ENCODE measurements around the gene UBXN1.

GRCh38 chr11:62702246-62702645 is 23.4 kb upstream of the UBXN1 start:
- TF ChIP-seq POLR2A (IDR thresholded peaks at IDR 0.05; ENCODE audit: low read depth, low read length) = no peak
- TF ChIP-seq CTCF (IDR thresholded peaks at IDR 0.05 in 2 of 3, conservative IDR thresholded peaks at IDR 0.05 in 1 of 3; ENCODE audit: control insufficient read depth in 2 of 3, extremely low read depth in 1 of 3, insufficient read depth in 1 of 3, low read depth in 3 of 3, low read length in 3 of 3) = no peak
- no peak for TF ChIP-seq SUZ12 (IDR thresholded peaks at IDR 0.05; ENCODE audit: unreplicated experiment)
- TF ChIP-seq IRF4 (IDR thresholded peaks at IDR 0.05; ENCODE audit: low read depth, low read length) = no peak
- no peak for TF ChIP-seq CHD1 (IDR thresholded peaks at IDR 0.05; ENCODE audit: low read depth, low read length)
- TF ChIP-seq ELK1 (IDR thresholded peaks at IDR 0.05; ENCODE audit: low read depth, low read length) = no peak
- TF ChIP-seq RAD21 (IDR thresholded peaks at IDR 0.05; ENCODE audit: insufficient read depth, low read depth, low read length) = no peak
